HG03280 (cell line): ENCODE data around the gene MICU1.
"Not testable (repeated sequence)": the region's sequence is repeated elsewhere in the genome, so short reads cannot be mapped to it uniquely, and the experiment has no call there.

Experiments
- ATAC-seq: cut with Tn5 transposase; IDR thresholded peaks from one replicate; pipeline ENCODE4 v1.9.1; 2021; ENCODE audit warnings: mild to moderate bottlenecking, moderate library complexity; ENCODE audit not compliant: unreplicated experiment

Gene MICU1

GRCh38 chr10:72508033-72508432 lies 117.8 kb downstream of the MICU1 start:
- ATAC-seq = no peak

GRCh38 chr10:72506474-72506873 lies 119.4 kb downstream of the MICU1 start:
- no peak for ATAC-seq

GRCh38 chr10:72505435-72505834 lies 120.4 kb downstream of the MICU1 start:
- ATAC-seq = no peak

GRCh38 chr10:72503694-72504438 lies 122.0 kb downstream of the MICU1 start:
- no peak for ATAC-seq

GRCh38 chr10:72503241-72503640 lies 122.6 kb downstream of the MICU1 start:
- ATAC-seq = no peak

GRCh38 chr10:72502581-72502980 lies 123.3 kb downstream of the MICU1 start:
- no peak for ATAC-seq

GRCh38 chr10:72499701-72500100 lies 126.2 kb downstream of the MICU1 start:
- no peak for ATAC-seq

- no peak for ATAC-seq
Measured at GRCh38 chr10:72490951-72491350, 134.9 kb downstream of the MICU1 start.

GRCh38 chr10:72487521-72487920 lies 138.4 kb downstream of the MICU1 start:
- ATAC-seq = no peak

GRCh38 chr10:72487116-72487515 lies 138.8 kb downstream of the MICU1 start:
- no peak for ATAC-seq

- ATAC-seq = no peak
Measured at GRCh38 chr10:72485701-72486100, 140.2 kb downstream of the MICU1 start.

GRCh38 chr10:72484521-72484920 lies 141.4 kb downstream of the MICU1 start:
- ATAC-seq = no peak

- ATAC-seq = no peak
Measured at GRCh38 chr10:72483471-72483870, 142.4 kb downstream of the MICU1 start.

GRCh38 chr10:72480861-72481260 lies 145.0 kb downstream of the MICU1 start:
- ATAC-seq = no peak

- no peak for ATAC-seq
Measured at GRCh38 chr10:72477463-72477862, 148.4 kb downstream of the MICU1 start.

GRCh38 chr10:72472306-72472705 lies 153.6 kb downstream of the MICU1 start:
- ATAC-seq = no peak

GRCh38 chr10:72470666-72471065 lies 155.2 kb downstream of the MICU1 start:
- ATAC-seq = no peak

- not testable (repeated sequence) for ATAC-seq
Measured at GRCh38 chr10:72467064-72467463, 158.8 kb downstream of the MICU1 start.

- no peak for ATAC-seq
Measured at GRCh38 chr10:72466018-72466417, 159.9 kb downstream of the MICU1 start.

GRCh38 chr10:72464438-72464837 lies 161.4 kb downstream of the MICU1 start:
- no peak for ATAC-seq

- ATAC-seq = no peak
Measured at GRCh38 chr10:72462261-72462660, 163.6 kb downstream of the MICU1 start.

- no peak for ATAC-seq
Measured at GRCh38 chr10:72461085-72461484, 164.8 kb downstream of the MICU1 start.

GRCh38 chr10:72460284-72460876 lies 165.5 kb downstream of the MICU1 start:
- no peak for ATAC-seq
